ENCODE data around the gene TEX14. TPM values are rescaled to one million over a fixed set of nuclear protein-coding genes. Genes with fewer than 3 reads are reported as not detected.

The TEX14 gene
- polyA plus RNA-seq, 1 donor (not counting 4 experiments of a cell fraction or from before 2014, with no cell fraction given): 0.16 TPM

- FAIRE-seq: no peak
- Histone ChIP-seq H3K4me1 (ENCODE audit: control insufficient read depth, extremely low read depth, insufficient read depth, low read length) (peaks cover 6% of the 10 kb centered on the region), H3K4me3 (ENCODE audit: control insufficient read depth in 2 of 3, extremely low read depth in 1 of 3, insufficient read depth in 2 of 3, low read depth in 1 of 3, low read length in 3 of 3) (peak overlapping the region; percentile 28 to 56 (median 33)), H4K20me1 (ENCODE audit: control insufficient read depth, extremely low read depth, insufficient read depth, low read length) (no peaks in the 10 kb centered on the region), H3K9me1 (ENCODE audit: control insufficient read depth, extremely low read depth, insufficient read depth, low read length) (no peaks in the 10 kb centered on the region), H3K27ac (ENCODE audit: control insufficient read depth, insufficient read depth, low read length) (peak overlapping the region; percentile 97), H3K9me3 (ENCODE audit: control insufficient read depth, low read depth, low read length) (no peaks in the 10 kb centered on the region), H3K4me2 (ENCODE audit: control insufficient read depth, extremely low read depth, insufficient read depth, low read depth, low read length) (peak overlapping the region; percentile 78), H3K36me3 (ENCODE audit: control insufficient read depth in 2 of 2, extremely low read depth in 1 of 2, insufficient read depth in 2 of 2, low read length in 2 of 2) (no peaks in the 10 kb centered on the region), H2AFZ (ENCODE audit: control insufficient read depth, low read length) (peak overlapping the region; percentile 72), H3K27me3 (ENCODE audit: control insufficient read depth, extremely low read depth, insufficient read depth, low read length) (no peaks in the 10 kb centered on the region), H3K9ac (ENCODE audit: control insufficient read depth, extremely low read depth, insufficient read depth, low read length) (peak overlapping the region; percentile 73), H3K79me2 (ENCODE audit: control insufficient read depth, insufficient read depth, low read length) (no peaks in the 10 kb centered on the region)
- dilution Hi-C loops (cut with MboI; ENCODE audit: extremely low pct_ligation_motif_present, low sequenced_read_pairs): no loop called here
- TF ChIP-seq EZH2 (IDR thresholded peaks at IDR 0.05; ENCODE audit: low read length) (no peak), CTCF (optimal IDR thresholded peaks at IDR 0.05 in 1 of 3, IDR thresholded peaks at IDR 0.05 in 1 of 3, conservative IDR thresholded peaks at IDR 0.05 in 1 of 3; ENCODE audit: extremely low read depth in 1 of 3, insufficient read depth in 2 of 3, low read length in 3 of 3) (no peak)
- no peak for DNase-seq (ENCODE audit: low read depth, low spot score)
Measured at GRCh38 chr17:58632324-58633314, 59.2 kb downstream of the TEX14 start.

- Histone ChIP-seq H3K27me3 (ENCODE audit: control insufficient read depth, extremely low read depth, insufficient read depth, low read length) (no peaks in the 10 kb centered on the region), H3K79me2 (ENCODE audit: control insufficient read depth, insufficient read depth, low read length) (no peaks in the 10 kb centered on the region), H3K4me1 (ENCODE audit: control insufficient read depth, extremely low read depth, insufficient read depth, low read length) (peaks cover 6% of the 10 kb centered on the region), H3K36me3 (ENCODE audit: control insufficient read depth in 2 of 2, extremely low read depth in 1 of 2, insufficient read depth in 2 of 2, low read length in 2 of 2) (no peaks in the 10 kb centered on the region), H3K9ac (ENCODE audit: control insufficient read depth, extremely low read depth, insufficient read depth, low read length) (peak overlapping the region; percentile 73), H3K4me3 (ENCODE audit: control insufficient read depth in 2 of 3, extremely low read depth in 1 of 3, insufficient read depth in 2 of 3, low read depth in 1 of 3, low read length in 3 of 3) (peak overlapping the region; percentile 28 to 56 (median 33)), H3K9me1 (ENCODE audit: control insufficient read depth, extremely low read depth, insufficient read depth, low read length) (no peaks in the 10 kb centered on the region), H4K20me1 (ENCODE audit: control insufficient read depth, extremely low read depth, insufficient read depth, low read length) (no peaks in the 10 kb centered on the region), H2AFZ (ENCODE audit: control insufficient read depth, low read length) (peak overlapping the region; percentile 72), H3K4me2 (ENCODE audit: control insufficient read depth, extremely low read depth, insufficient read depth, low read depth, low read length) (peak overlapping the region; percentile 78), H3K27ac (ENCODE audit: control insufficient read depth, insufficient read depth, low read length) (peak overlapping the region; percentile 97), H3K9me3 (ENCODE audit: control insufficient read depth, low read depth, low read length) (no peaks in the 10 kb centered on the region)
- no peak for TF ChIP-seq EZH2 (IDR thresholded peaks at IDR 0.05; ENCODE audit: low read length)
- TF ChIP-seq CTCF (optimal IDR thresholded peaks at IDR 0.05 in 1 of 3, IDR thresholded peaks at IDR 0.05 in 1 of 3, conservative IDR thresholded peaks at IDR 0.05 in 1 of 3; ENCODE audit: extremely low read depth in 1 of 3, insufficient read depth in 2 of 3, low read length in 3 of 3): peak; percentile 8 to 41 (median 31)
- DNase-seq (ENCODE audit: low read depth, low spot score) (peak; percentile 92), FAIRE-seq (no peak)
- dilution Hi-C loops (cut with MboI; ENCODE audit: extremely low pct_ligation_motif_present, low sequenced_read_pairs): no loop called here
Measured at GRCh38 chr17:58631523-58632323, 60.1 kb downstream of the TEX14 start.

All from keratinocyte (primary cell).